HG03060 (cell line): ENCODE data around the gene ACKR4.
"Not testable (repeated sequence)": the region's sequence is repeated elsewhere in the genome, so short reads cannot be mapped to it uniquely, and the experiment has no call there.

ENCODE experiments used
- ATAC-seq: cut with Tn5 transposase; IDR thresholded peaks from one replicate; pipeline ENCODE4 v1.9.1; 2021; ENCODE audit warnings: low read depth, moderate number of reproducible peaks; ENCODE audit not compliant: unreplicated experiment

The ACKR4 gene

GRCh38 chr3:132596816-132597433 is at the start of gene ACKR4:
TSS of gene ACKR4 (plus strand) at chr3:132597270. CDS start at chr3:132600398, 3,128 bp downstream.
- ATAC-seq, result no peak

- ATAC-seq, result no peak
Observed at GRCh38 chr3:132549169-132549568, 47.9 kb upstream of the ACKR4 start.

GRCh38 chr3:132549890-132550578 is 47.0 kb upstream of the ACKR4 start:
- peak; percentile 86 for ATAC-seq

- no peak for ATAC-seq
Observed at GRCh38 chr3:132550579-132551305, 46.3 kb upstream of the ACKR4 start.

GRCh38 chr3:132553826-132554225 is 43.2 kb upstream of the ACKR4 start:
- no peak for ATAC-seq

GRCh38 chr3:132554437-132554836 is 42.6 kb upstream of the ACKR4 start:
- no peak for ATAC-seq

- ATAC-seq, result no peak
Observed at GRCh38 chr3:132555306-132556035, 41.6 kb upstream of the ACKR4 start.

GRCh38 chr3:132556036-132556386 is 41.1 kb upstream of the ACKR4 start:
- not testable (repeated sequence) for ATAC-seq

- no peak for ATAC-seq
Observed at GRCh38 chr3:132556508-132557159, 40.4 kb upstream of the ACKR4 start.

- no peak for ATAC-seq
Observed at GRCh38 chr3:132561003-132561402, 36.1 kb upstream of the ACKR4 start.

GRCh38 chr3:132563420-132564069 is 33.5 kb upstream of the ACKR4 start:
- no peak for ATAC-seq

GRCh38 chr3:132564070-132564465 is 33.0 kb upstream of the ACKR4 start:
- ATAC-seq, result no peak

GRCh38 chr3:132568422-132568821 is 28.6 kb upstream of the ACKR4 start:
- ATAC-seq, result no peak

GRCh38 chr3:132569153-132569552 is 27.9 kb upstream of the ACKR4 start:
- no peak for ATAC-seq

- no peak for ATAC-seq
Observed at GRCh38 chr3:132569580-132569979, 27.5 kb upstream of the ACKR4 start.

GRCh38 chr3:132570016-132570415 is 27.1 kb upstream of the ACKR4 start:
- no peak for ATAC-seq

- ATAC-seq, result no peak
Observed at GRCh38 chr3:132573797-132574211, 23.3 kb upstream of the ACKR4 start.

GRCh38 chr3:132587401-132587800 is 9.7 kb upstream of the ACKR4 start:
- no peak for ATAC-seq

GRCh38 chr3:132592216-132592615 is 4.9 kb upstream of the ACKR4 start:
- ATAC-seq, result no peak
